Lung (tissue), 12 donors: ENCODE measurements around the gene GAMT. TPM values are rescaled to one million over a fixed set of nuclear protein-coding genes. Genes with fewer than 3 reads are reported as not detected.

Experiments used
- ATAC-seq: fragments of 200-7000 bp; cut with Tn5 transposase; one replicate; pipeline ENCODE4 v1.9.1; 2020; ENCODE audit warnings: moderate number of reproducible peaks; ENCODE audit not compliant: insufficient read depth, low FRiP score
- DNase-seq, 3 donors: peaks; one replicate each; pipeline ENCODE4 v3.0.0-alpha.2; 2013 to 2017
- H3K27ac ChIP-seq, 2 donors: one replicate each; pipeline ENCODE4 v1.5.1; 2013; ENCODE audit warnings: mild to moderate bottlenecking in 2 of 2, moderate library complexity in 2 of 2, control low read depth in 1 of 2, inconsistent platforms in 1 of 2, low read depth in 1 of 2, low read length in 1 of 2
- H3K27me3 ChIP-seq, 3 donors: one replicate each; pipeline ENCODE4 v1.5.1; 2013; ENCODE audit warnings: low read length in 2 of 3; ENCODE audit not compliant: control insufficient read depth in 3 of 3, insufficient read depth in 3 of 3
- H3K36me3 ChIP-seq, 4 donors: one replicate each; pipeline ENCODE4 v1.5.1; 2013; ENCODE audit warnings: low read length in 4 of 4, mild to moderate bottlenecking in 1 of 4, moderate library complexity in 1 of 4; ENCODE audit not compliant: control insufficient read depth in 4 of 4, insufficient read depth in 4 of 4
- H3K4me1 ChIP-seq, 5 donors: one replicate each; pipeline ENCODE4 v1.5.1; 2013; ENCODE audit warnings: low read length in 5 of 5, mild to moderate bottlenecking in 2 of 5, moderate library complexity in 1 of 5; ENCODE audit not compliant: control insufficient read depth in 5 of 5, insufficient read depth in 5 of 5
- H3K4me3 ChIP-seq: one replicate; pipeline ENCODE4 v1.5.1; 2013; ENCODE audit warnings: mild to moderate bottlenecking, control low read depth, moderate library complexity
- H3K9ac ChIP-seq, 2 donors: one replicate each; pipeline ENCODE4 v1.5.1; 2013; ENCODE audit warnings: low read length in 2 of 2, control low read depth in 1 of 2; ENCODE audit not compliant: insufficient read depth in 1 of 2
- H3K9me3 ChIP-seq, 4 donors: one replicate each; pipeline ENCODE4 v1.5.1; 2013; ENCODE audit warnings: low read length in 3 of 4, mild to moderate bottlenecking in 1 of 4, moderate library complexity in 1 of 4; ENCODE audit not compliant: control insufficient read depth in 4 of 4, insufficient read depth in 3 of 4
- CTCF ChIP-seq: IDR thresholded peaks from 2 replicates; pipeline ENCODE4 v1.5.1; 2012; ENCODE audit warnings: mild to moderate bottlenecking; ENCODE audit errors: control extremely low read depth, extremely low read depth
- WGBS, 2 donors: extraction: QIAGEN DNeasy Blood & Tissue Kit; methylation state at CpG; one replicate each; pipeline ENCODE4 v1.1.7; 2013; 5-methylcytosine and 5-hydroxymethylcytosine counted together
- polyA plus RNA-seq, 2 donors: library from polyadenylated mRNA; stranded (reverse); fragments of 200-250 nt; gene quantifications; one replicate each; pipeline ENCODE4 v1.2.1, GENCODE V29; 2013
- total RNA-seq, 2 donors: library from RNA; depleted of rRNA in 1 of 2; stranded (reverse); fragments of >200 nt in 1 of 2; gene quantifications; one replicate each; pipeline ENCODE4 v1.2.1, GENCODE V29; 2014 to 2021
- donor health status: control.
- donor health status: control.
- donor health status: Bipolar disorder and iron deficiency.
- donor health status: healthy.
- donor health status: DM: yes; HTN: yes; CAD: no.

GAMT gene
- total and polyA plus RNA-seq, 4 donors = 2.9 to 8.6 (median 7.3) TPM

DNA sequence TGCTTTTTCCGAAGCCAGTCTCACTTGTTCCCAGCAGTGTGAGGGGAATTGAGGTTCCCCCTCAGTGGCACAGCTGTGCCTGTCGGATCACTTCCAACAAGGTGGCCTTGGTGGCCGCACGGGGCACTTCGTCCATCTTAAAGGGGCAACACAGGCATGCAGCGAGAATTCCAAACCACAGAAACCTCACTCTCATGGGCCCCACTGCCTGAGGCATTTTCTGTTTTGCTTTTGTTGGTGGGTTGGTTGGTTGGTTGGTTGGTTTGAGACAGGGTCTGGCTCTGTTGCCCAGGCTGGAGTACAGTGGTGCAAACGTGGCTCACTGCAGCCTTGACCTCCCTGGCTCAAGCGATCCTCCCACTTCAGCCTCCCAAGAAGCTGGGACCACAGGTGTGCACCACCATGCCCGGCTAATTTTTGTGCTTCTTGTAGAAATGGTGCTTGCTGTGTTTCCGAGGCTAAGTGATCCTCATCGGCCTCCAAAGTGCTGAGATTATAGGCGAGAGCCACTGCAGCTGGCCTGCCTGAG lies 21.3 kb downstream of the GAMT start:
- peaks cover 0 to 14% (median 2%) of the 10 kb centered on the region in 4 donors for H3K36me3 ChIP-seq
- H3K27me3 ChIP-seq = no peaks in the 10 kb centered on the region
- no peak overlapping the region for H3K4me3 ChIP-seq
- H3K4me1 ChIP-seq = peaks cover 0 to 16% (median 0%) of the 10 kb centered on the region in 5 donors
- TF ChIP-seq CTCF = no peak
- H3K9ac ChIP-seq = no peak overlapping the region
- H3K27ac ChIP-seq = no peak overlapping the region
- ATAC-seq (no peak), DNase-seq (no peak)
- WGBS, 2 donors = 78 to 83% methylated on average over 12 of the region's 12 CpGs
- no peaks in the 10 kb centered on the region for H3K9me3 ChIP-seq

- no peaks in the 10 kb centered on the region for H3K27me3 ChIP-seq
- no peaks in the 10 kb centered on the region for H3K9me3 ChIP-seq
- DNase-seq = no peak
- H3K36me3 ChIP-seq = peaks cover 0 to 16% (median 2%) of the 10 kb centered on the region in 4 donors
- H3K27ac ChIP-seq = no peak overlapping the region
- H3K4me1 ChIP-seq = peaks cover 0 to 9% (median 0%) of the 10 kb centered on the region in 5 donors
- no peak for TF ChIP-seq CTCF
- no peak for ATAC-seq
- WGBS, 2 donors = 84 to 88% methylated on average over 26 to 27 of the region's 27 CpGs
- no peak overlapping the region for H3K9ac ChIP-seq
- no peak overlapping the region for H3K4me3 ChIP-seq
Measured at GRCh38 chr19:1379126-1379905, 22.0 kb downstream of the GAMT start.

DNA sequence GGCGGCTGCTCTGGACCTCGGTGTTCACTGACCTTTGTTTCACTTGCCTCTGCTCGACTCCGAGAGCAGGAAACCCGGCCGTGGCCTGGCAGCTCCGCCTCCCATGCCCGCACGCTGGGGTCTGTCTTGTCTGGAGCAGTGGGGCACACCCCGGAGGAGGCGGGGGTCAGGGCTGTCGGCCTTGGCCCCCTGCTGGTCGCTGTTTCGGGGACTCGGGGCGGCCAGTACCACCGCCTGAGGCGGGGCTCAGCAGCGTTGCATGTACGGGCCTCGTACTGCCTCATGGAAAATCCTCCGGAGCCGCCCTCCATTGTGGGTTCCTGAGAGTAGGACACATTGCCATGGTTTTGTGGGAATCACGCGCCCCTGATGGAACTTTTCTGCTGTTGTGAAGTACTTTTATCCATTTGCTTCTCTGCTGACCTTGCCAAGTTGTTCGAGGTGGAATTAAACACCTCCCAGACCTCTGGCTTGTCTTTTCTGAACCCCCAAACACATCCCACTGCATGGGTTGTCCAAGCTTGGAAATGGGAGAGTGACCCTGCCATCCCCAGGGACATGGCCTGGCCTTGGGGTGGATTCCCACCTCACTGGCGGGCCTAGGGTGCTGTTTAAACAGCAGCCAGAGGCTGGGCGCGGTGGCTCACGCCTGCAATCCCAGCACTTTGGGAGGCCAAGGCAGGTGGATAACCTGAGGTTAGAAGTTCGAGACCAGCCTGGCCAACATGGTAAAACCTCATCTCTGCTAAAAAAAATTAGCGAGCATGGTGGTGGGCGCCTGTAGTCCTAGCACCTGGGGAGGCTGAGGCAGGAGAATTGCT lies 23.2 kb downstream of the GAMT start:
- no peak for ATAC-seq
- H3K36me3 ChIP-seq = peaks cover 0 to 28% (median 2%) of the 10 kb centered on the region in 4 donors
- no peak for TF ChIP-seq CTCF
- H3K9ac ChIP-seq = no peak overlapping the region
- H3K4me3 ChIP-seq = no peak overlapping the region
- no peak for DNase-seq
- peaks cover 0 to 12% (median 0%) of the 10 kb centered on the region in 5 donors for H3K4me1 ChIP-seq
- H3K27me3 ChIP-seq = no peaks in the 10 kb centered on the region
- WGBS, 2 donors = 88 to 91% methylated on average over 33 of the region's 33 CpGs
- H3K27ac ChIP-seq = no peak overlapping the region
- no peaks in the 10 kb centered on the region for H3K9me3 ChIP-seq
